GM18505 (cell line): ENCODE results near the gene UBE2G1.

Experiments
- ATAC-seq: cut with Tn5 transposase; IDR thresholded peaks from one replicate; pipeline ENCODE4 v1.9.1; 2021; ENCODE audit not compliant: unreplicated experiment
- POLR2A ChIP-seq: IDR thresholded peaks from 4 replicates; pipeline ENCODE4 v1.6.1; 2011; ENCODE audit warnings: borderline replicate concordance; ENCODE audit not compliant: insufficient read depth, insufficient read length; ENCODE audit errors: extremely low read depth

Gene UBE2G1

DNA sequence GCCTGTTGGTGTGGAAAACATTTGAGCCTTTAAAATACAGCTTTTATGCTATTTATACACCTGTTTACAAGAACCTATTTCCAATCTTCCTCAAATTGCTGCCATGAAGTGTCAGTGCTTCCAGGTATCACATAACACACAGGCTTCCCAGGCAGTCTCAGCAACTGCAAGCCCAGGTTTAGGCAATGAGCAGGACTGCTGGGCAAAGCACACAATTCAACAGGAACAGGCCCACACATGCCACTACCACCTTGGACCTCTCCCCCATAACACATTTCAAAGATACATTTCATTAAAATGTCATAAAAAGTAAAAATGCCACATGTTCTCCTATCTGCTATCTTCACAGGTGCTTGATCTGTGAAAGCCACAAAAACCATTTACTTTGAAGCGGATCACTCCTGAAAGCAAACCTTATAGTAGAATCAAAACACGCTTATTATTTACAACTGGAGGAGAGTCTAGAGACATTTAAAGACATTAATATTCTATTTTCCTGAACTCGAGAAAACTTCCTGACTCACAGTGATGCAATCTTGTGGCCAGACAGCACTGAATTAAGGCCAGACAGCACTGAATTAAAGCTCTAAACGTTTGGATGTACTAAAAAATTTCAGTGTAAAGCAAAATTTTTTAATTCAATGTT is 134.2 kb downstream of the UBE2G1 start:
- ATAC-seq, result no peak
- no peak for TF ChIP-seq POLR2A

DNA sequence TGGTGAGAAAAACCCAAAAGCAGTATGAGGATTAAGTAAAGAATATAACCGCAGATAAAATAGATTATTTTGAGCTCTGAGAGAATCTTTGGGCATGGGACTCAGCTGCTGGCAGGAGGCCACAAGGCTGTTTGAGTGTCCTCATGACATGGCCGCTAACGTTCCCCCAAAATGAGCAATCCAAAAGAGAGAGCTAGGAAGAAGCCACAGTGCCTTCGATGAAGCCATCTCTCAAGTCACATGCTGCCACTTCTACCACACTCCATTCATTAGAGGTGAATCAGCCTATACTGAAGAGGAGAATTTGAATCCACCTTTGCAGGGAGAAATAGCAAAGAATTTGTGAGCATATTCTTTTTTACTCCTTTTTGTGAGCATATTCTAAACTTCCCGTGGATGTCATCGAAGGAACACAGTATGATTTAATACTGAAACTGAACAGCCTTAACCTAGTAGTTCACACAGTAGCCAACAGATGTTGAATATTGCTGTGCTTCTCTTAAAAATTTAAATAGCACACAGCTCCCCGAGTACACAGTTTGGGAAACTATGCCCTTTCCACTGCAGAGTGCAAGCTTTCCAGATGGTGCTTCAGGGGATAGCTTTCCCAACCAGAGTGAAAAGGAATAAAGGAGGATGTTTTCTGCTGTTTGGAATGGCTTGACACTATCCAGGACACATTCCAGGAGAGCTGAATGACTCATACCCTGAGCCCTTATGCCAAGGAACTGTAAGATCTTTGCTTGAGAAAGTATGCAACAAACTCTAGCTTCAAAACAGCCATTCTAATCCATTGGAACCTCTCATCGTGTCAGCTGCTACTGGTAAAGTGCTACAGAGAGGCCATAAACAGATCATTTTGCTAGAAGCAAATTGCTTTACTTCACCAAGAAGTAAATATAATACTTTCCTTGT is 136.6 kb downstream of the UBE2G1 start:
- ATAC-seq, result no peak
- no peak for TF ChIP-seq POLR2A

DNA sequence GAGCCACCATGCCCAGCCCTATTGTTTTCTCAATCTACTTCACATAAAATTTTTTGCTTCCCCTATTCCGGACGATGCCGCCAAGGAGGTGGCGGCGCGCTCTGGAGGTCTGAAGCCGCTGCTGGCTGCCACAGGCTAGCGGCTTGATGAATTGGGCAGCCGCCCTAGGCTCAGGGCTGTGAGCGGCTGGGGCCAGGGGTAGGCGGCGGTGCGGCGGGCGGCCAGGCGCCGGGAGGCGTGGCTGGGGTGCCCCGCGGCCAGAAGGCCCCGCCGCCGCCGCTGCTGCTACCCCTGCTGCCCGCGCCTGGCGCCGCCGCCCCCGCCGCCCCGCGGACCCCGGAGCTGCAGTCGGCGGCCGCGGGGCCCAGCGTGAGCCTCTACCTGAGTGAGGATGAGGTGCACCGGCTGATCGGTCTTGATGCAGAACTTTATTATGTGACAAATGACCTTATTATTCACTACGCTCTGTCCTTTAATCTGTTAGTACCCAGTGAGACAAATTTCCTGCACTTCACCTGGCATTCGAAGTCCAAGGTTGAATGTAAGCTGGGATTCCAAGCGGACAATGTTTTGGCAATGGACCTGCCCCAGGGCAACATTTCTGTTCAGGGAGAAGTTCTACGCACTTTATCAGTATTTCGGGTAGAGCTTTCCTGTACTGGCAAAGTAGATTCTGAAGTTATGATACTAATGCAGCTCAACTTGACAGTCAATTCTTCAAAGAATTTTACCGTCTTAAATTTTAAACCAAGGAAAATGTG is 144.4 kb downstream of the UBE2G1 start:
- no peak for TF ChIP-seq POLR2A
- ATAC-seq, result no peak

DNA sequence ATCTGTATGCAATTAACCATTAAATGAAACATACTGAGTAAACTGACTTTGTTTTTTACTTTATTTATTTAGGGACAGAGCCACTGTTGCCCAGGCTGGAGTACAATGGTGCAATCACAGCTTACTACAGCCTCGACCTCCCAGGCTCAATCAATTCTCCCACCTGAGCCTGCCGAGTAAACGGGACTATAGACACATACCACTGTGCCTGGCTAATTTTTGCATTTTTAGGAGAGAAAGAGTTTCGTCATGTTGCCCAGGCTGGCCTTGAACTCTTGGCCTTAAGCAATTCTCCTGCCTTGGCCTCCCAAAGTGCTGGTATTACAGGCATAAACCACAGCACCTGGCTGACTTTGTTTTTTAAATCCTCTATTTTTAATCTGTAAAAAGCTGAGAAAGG is 145.3 kb downstream of the UBE2G1 start:
- no peak for TF ChIP-seq POLR2A
- ATAC-seq, result no peak

DNA sequence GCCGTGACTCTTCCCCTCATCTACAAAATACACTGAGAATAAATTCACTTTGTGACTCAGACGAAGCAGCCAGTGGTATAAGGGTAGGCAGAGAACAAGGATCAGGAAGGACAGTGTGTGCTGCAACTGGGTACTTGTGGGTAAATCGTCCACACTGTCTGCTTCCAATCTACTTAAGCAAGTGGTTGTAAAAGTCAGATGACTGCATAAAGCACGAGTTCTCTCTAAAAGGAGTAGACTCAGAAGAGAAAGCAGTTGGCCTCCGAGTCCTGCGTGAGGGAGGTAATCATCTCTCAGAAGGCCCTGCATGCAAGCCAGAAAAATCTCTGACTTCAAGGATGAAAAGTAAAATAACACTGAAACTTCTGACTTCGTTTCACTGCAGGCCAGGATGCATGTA is 145.8 kb downstream of the UBE2G1 start:
- ATAC-seq, result no peak
- no peak for TF ChIP-seq POLR2A
